ENCODE measurements around the gene GRID2. TPM values are rescaled to one million over a fixed set of nuclear protein-coding genes. Genes with fewer than 3 reads are reported as not detected.

GRID2 gene
- total RNA-seq, 1 donor from 2014 or later, result not detected

DNA sequence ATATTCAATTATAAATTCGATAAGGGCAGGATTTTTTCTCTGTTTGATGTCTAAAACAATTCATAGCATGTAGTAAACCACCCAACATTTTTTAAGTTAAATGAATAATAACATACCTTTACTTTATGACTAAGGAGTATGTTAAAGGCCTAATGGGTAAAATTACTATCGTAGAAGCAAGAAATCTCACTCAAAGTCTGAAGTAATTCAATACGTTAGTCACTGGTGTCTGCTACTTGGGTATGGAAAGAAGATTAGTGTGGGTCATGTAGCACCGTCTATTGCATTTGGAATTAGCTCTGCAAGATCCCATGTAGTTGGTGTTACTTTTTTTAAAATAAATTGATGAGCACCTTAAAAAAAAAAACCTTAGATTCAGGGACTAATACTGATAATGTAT lies 374.5 kb downstream of the GRID2 start:
- TF ChIP-seq POLR2AphosphoS5 (IDR thresholded peaks at IDR 0.05; ENCODE audit: insufficient read depth in 1 of 2, low read depth in 1 of 2), result no peak
- intact Hi-C loops (cut with DNase I), result no loop called here
- Histone ChIP-seq H3K27me3 (no peaks in the 10 kb centered on the region), H3K9me3 (no peaks in the 10 kb centered on the region), H3K27ac (no peak overlapping the region), H3K4me3 (no peak overlapping the region), H3K36me3 (no peaks in the 10 kb centered on the region), H3K4me1 (no peaks in the 10 kb centered on the region)
- DNase-seq (ENCODE audit: extremely low spot score in 2 of 2), result no peak

DNA sequence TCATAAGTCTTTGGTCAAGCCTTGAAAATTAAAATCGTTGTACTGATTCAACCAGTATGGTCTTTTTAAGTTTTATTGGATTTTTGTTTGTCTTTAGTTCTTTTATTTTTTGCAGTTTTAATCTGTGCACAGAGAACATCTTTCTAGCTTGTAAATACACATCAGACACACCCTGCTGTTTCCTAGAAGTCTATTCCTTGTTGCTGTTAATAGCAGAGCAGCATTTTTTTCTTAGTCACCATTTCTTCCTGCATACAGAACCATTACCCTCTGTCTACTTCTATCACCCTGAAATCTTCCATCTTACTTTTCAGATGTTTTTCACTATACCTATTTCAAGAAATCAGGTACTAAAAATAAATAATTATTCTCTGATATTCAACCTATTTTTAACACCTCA lies 375.4 kb downstream of the GRID2 start:
- intact Hi-C loops (cut with DNase I), result no loop called here
- no peak for TF ChIP-seq POLR2AphosphoS5 (IDR thresholded peaks at IDR 0.05; ENCODE audit: insufficient read depth in 1 of 2, low read depth in 1 of 2)
- no peak for TF ChIP-seq POLR2A (IDR thresholded peaks at IDR 0.05)
- TF ChIP-seq, protein P1, sequence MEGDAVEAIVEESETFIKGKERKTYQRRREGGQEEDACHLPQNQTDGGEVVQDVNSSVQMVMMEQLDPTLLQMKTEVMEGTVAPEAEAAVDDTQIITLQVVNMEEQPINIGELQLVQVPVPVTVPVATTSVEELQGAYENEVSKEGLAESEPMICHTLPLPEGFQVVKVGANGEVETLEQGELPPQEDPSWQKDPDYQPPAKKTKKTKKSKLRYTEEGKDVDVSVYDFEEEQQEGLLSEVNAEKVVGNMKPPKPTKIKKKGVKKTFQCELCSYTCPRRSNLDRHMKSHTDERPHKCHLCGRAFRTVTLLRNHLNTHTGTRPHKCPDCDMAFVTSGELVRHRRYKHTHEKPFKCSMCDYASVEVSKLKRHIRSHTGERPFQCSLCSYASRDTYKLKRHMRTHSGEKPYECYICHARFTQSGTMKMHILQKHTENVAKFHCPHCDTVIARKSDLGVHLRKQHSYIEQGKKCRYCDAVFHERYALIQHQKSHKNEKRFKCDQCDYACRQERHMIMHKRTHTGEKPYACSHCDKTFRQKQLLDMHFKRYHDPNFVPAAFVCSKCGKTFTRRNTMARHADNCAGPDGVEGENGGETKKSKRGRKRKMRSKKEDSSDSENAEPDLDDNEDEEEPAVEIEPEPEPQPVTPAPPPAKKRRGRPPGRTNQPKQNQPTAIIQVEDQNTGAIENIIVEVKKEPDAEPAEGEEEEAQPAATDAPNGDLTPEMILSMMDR (IDR thresholded peaks at IDR 0.05), result no peak
- Histone ChIP-seq H3K4me1 (no peaks in the 10 kb centered on the region), H3K36me3 (no peaks in the 10 kb centered on the region), H3K27ac (no peak overlapping the region), H3K4me3 (no peak overlapping the region), H3K9me3 (no peaks in the 10 kb centered on the region), H3K27me3 (no peaks in the 10 kb centered on the region)
- no peak for DNase-seq (ENCODE audit: extremely low spot score in 2 of 2)

DNA sequence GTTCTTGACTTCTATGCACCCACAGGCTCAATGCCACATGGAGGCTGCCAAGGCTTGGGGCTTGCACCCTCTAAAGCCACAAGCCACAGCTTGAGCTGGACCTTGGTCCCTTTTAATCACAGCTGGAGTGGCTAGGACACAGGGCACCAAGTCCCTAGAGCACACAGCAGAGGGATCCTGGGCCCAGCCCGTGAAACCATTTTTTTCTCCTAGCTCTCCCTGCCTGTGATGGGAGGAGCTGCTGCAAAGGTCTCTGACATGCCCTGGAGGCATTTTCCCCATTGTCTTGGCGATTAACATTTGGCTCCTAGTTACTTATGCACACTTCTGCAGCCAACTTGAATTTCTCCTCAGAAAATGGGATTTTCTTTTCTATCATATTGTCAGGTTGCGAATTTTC lies 410.9 kb downstream of the GRID2 start:
- H3K27ac ChIP-seq, result no peak overlapping the region
- no peak overlapping the region for H3K4me3 ChIP-seq
- intact Hi-C loops (cut with DNase I), result no loop called here
- no peak for DNase-seq (ENCODE audit: extremely low spot score in 2 of 2)
- TF ChIP-seq POLR2A (IDR thresholded peaks at IDR 0.05), result no peak
- TF ChIP-seq, protein P1 (IDR thresholded peaks at IDR 0.05), result no peak
- TF ChIP-seq POLR2AphosphoS5 (IDR thresholded peaks at IDR 0.05; ENCODE audit: insufficient read depth in 1 of 2, low read depth in 1 of 2), result no peak
- H3K4me1 ChIP-seq, result no peaks in the 10 kb centered on the region
- no peaks in the 10 kb centered on the region for H3K36me3 ChIP-seq
- no peaks in the 10 kb centered on the region for H3K9me3 ChIP-seq
- no peaks in the 10 kb centered on the region for H3K27me3 ChIP-seq

DNA sequence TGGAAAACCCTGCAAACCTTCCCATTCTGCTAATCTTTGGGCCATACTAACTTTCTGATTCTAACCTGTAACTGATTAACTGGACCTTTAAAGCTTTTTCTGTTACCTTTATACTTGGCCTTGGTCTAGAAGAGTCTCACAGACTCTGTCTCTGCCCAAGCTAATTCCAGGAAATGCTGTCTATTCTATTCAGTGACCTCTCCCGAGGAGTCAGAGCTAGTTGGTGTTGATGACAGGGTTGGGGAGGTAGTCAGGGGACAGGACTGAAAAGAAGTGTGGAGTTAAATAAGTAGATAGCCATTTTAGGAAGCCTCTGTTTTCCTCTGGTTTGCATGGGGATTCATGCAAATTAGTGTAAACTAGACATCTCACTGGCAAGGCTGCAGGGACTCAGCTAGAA lies 429.5 kb downstream of the GRID2 start:
- no peak overlapping the region for H3K27ac ChIP-seq
- H3K27me3 ChIP-seq, result no peaks in the 10 kb centered on the region
- TF ChIP-seq, protein P1 (IDR thresholded peaks at IDR 0.05), result no peak
- TF ChIP-seq POLR2A (IDR thresholded peaks at IDR 0.05), result no peak
- no peak for TF ChIP-seq POLR2AphosphoS5 (IDR thresholded peaks at IDR 0.05; ENCODE audit: insufficient read depth in 1 of 2, low read depth in 1 of 2)
- no peaks in the 10 kb centered on the region for H3K36me3 ChIP-seq
- no peaks in the 10 kb centered on the region for H3K9me3 ChIP-seq
- intact Hi-C loops (cut with DNase I), result no loop called here
- no peak for DNase-seq (ENCODE audit: extremely low spot score in 2 of 2)
- H3K4me1 ChIP-seq, result no peaks in the 10 kb centered on the region
- no peak overlapping the region for H3K4me3 ChIP-seq

DNA sequence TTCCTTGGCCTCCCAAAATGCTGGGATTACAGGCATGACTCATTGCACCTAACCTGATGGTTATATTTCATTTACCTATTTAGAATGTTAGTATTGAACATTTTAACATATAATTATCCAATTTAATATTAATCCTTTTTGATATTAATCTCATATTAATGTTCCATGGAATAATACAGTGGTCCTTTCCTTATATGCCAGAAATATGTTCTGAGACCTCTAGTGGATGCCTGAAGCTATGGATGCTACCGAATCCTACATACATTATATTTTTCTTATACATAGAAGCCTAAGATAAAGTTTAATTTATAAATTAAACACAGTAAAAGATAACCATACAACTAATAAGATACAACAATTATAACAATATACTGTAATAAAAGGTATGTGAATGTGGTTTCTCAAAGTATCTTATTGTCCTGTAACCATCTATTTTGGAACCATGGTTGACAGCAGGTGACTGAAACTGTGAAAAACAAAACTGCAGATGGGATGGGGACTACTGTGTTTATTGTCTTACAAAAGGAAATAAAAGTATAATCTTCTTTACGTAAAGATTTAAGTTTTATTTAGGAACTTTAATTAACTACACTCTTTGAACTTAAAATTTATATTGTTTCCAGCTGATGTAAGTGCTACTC lies 431.4 kb downstream of the GRID2 start:
- no peak overlapping the region for H3K27ac ChIP-seq
- no peak for TF ChIP-seq POLR2A (IDR thresholded peaks at IDR 0.05)
- TF ChIP-seq POLR2AphosphoS5 (IDR thresholded peaks at IDR 0.05; ENCODE audit: insufficient read depth in 1 of 2, low read depth in 1 of 2), result no peak
- TF ChIP-seq, protein P1 (IDR thresholded peaks at IDR 0.05), result no peak
- DNase-seq (ENCODE audit: extremely low spot score in 2 of 2), result no peak
- H3K4me3 ChIP-seq, result no peak overlapping the region
- no peaks in the 10 kb centered on the region for H3K27me3 ChIP-seq
- H3K36me3 ChIP-seq, result no peaks in the 10 kb centered on the region
- H3K4me1 ChIP-seq, result no peaks in the 10 kb centered on the region
- intact Hi-C loops (cut with DNase I), result no loop called here
- no peaks in the 10 kb centered on the region for H3K9me3 ChIP-seq
